Mammary epithelial cell (primary cell): ENCODE measurements around the gene STK16.

Experiments used
- EZH2 ChIP-seq: IDR thresholded peaks from 2 replicates; pipeline ENCODE4 v1.6.1; 2012; ENCODE audit warnings: low read length, inconsistent platforms, borderline replicate concordance
- TF ChIP-seq, protein P1 (sequence below), 2 donors: IDR thresholded peaks in 1 of 2; conservative IDR thresholded peaks in 1 of 2; 2 replicates each; pipeline ENCODE4 v1.5.1; 2011 to 2012; ENCODE audit warnings: inconsistent platforms in 2 of 2, low read length in 2 of 2, mild to moderate bottlenecking in 2 of 2, control low read depth in 1 of 2, low read depth in 1 of 2; ENCODE audit not compliant: insufficient read depth in 1 of 2; ENCODE audit errors: extremely low read depth in 1 of 2

DNA sequence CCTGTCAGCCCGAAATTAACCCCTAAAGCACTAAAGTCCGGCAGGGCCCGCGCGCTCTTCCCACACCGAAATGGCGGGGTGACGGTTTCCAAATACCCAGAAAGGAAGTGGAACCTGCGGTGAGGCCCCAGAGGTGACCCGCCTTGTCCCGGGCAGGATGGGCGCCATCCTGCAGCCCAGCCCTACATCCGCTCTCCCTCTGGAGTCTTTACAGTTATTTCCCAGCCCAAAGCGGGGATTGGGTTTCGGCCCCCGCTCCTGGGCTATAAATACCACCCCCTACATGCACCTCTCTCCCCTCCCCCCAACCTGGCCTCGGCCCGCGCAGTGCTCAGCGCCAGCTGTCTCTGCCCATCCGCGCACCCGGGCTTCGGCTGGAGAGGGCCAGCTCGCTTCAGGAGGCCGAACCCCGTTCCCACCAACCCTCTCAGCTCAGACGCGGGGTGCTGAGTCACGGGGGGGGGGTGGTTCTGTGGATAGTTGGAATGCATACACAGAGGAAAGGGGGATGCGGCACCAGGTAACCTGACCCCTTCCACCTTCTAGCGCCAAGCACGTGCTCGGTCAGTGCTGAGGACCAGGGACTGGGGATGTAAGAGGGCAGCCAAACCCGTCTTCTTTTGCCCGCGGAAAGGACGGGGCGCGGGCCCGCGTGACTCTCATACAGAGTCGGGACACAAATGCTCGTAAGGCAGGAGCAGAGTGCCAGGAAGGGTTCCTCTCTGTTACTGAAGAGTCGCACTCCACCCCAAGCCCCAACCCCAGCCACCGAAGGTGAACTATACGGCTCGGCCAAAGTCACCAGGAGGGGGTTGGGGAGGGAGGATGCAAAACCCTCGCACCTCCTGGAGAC is 7.8 kb downstream of the STK16 start, which contains the start of gene TUBA4B:
- TF ChIP-seq, protein P1, sequence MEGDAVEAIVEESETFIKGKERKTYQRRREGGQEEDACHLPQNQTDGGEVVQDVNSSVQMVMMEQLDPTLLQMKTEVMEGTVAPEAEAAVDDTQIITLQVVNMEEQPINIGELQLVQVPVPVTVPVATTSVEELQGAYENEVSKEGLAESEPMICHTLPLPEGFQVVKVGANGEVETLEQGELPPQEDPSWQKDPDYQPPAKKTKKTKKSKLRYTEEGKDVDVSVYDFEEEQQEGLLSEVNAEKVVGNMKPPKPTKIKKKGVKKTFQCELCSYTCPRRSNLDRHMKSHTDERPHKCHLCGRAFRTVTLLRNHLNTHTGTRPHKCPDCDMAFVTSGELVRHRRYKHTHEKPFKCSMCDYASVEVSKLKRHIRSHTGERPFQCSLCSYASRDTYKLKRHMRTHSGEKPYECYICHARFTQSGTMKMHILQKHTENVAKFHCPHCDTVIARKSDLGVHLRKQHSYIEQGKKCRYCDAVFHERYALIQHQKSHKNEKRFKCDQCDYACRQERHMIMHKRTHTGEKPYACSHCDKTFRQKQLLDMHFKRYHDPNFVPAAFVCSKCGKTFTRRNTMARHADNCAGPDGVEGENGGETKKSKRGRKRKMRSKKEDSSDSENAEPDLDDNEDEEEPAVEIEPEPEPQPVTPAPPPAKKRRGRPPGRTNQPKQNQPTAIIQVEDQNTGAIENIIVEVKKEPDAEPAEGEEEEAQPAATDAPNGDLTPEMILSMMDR (conservative IDR thresholded peaks at IDR 0.05 in 1 of 2, IDR thresholded peaks at IDR 0.05 in 1 of 2; ENCODE audit: extremely low read depth in 1 of 2, insufficient read depth in 1 of 2, low read depth in 1 of 2, low read length in 2 of 2), result no peak
- no peak for TF ChIP-seq EZH2
